Smooth muscle cell (in vitro differentiated cells): ENCODE measurements around the gene TMEM8B. TPM values are rescaled to one million over a fixed set of nuclear protein-coding genes. Genes with fewer than 3 reads are reported as not detected.

ENCODE experiments used
- DNase-seq: peaks from one replicate; lab custom pipeline; 2025; ENCODE audit not compliant: unreplicated experiment; lab: John Stamatoyannopoulos, UW
- H2AFZ ChIP-seq: fragments of 200-600 bp; sonication (generic); 2 replicates; pipeline ENCODE4 v1.6.0; 2016; ENCODE audit warnings: antibody characterized with exemption, low read depth, mild to moderate bottlenecking
- H3F3A ChIP-seq: fragments of 200-600 bp; sonication (generic); 2 replicates; pipeline ENCODE4 v1.6.0; 2017; ENCODE audit warnings: antibody characterized with exemption, low read depth
- H3K27ac ChIP-seq: fragments of 200-600 bp; sonication (generic); 2 replicates; pipeline ENCODE4 v1.5.1; 2016; ENCODE audit warnings: low read depth, mild to moderate bottlenecking
- H3K27me3 ChIP-seq: fragments of 200-600 bp; sonication (generic); 2 replicates; pipeline ENCODE4 v1.6.1; 2016; ENCODE audit warnings: low read depth, mild to moderate bottlenecking
- H3K36me3 ChIP-seq: fragments of 200-600 bp; sonication (generic); 2 replicates; pipeline ENCODE4 v1.5.1; 2016; ENCODE audit warnings: low read depth
- H3K4me1 ChIP-seq: fragments of 200-600 bp; sonication (generic); 2 replicates; pipeline ENCODE4 v1.5.1; 2016; ENCODE audit warnings: low read depth
- H3K4me2 ChIP-seq: fragments of 200-600 bp; sonication (generic); 2 replicates; pipeline ENCODE4 v1.6.0; 2016; ENCODE audit warnings: mild to moderate bottlenecking
- H3K4me3 ChIP-seq: fragments of 200-600 bp; sonication (generic); 2 replicates; pipeline ENCODE4 v1.5.1; 2016; ENCODE audit warnings: mild to moderate bottlenecking
- H3K79me2 ChIP-seq: fragments of 200-600 bp; sonication (generic); 2 replicates; pipeline ENCODE4 v1.6.0; 2016; ENCODE audit warnings: low read depth, mild to moderate bottlenecking
- H3K9ac ChIP-seq: fragments of 200-600 bp; sonication (generic); 2 replicates; pipeline ENCODE4 v1.6.0; 2016; ENCODE audit warnings: low read depth
- H3K9me3 ChIP-seq: fragments of 200-600 bp; sonication (generic); replicated peaks from 2 replicates; pipeline ENCODE4 v1.5.1; 2016; ENCODE audit warnings: low read depth
- H4K20me1 ChIP-seq: fragments of 200-600 bp; sonication (generic); 2 replicates; pipeline ENCODE4 v1.6.0; 2016; ENCODE audit warnings: low read depth
- CTCF ChIP-seq: fragments of 200-600 bp; sonication (generic); IDR thresholded peaks from 2 replicates; pipeline ENCODE4 v1.5.1; 2017; ENCODE audit warnings: borderline replicate concordance, mild to moderate bottlenecking, antibody characterized with exemption; ENCODE audit not compliant: insufficient read depth, poor library complexity, severe bottlenecking
- WGBS: methylation state at CpG from one replicate; pipeline ENCODE4 v1.1.7; 2016; ENCODE audit warnings: low lambda C conversion rate; 5-methylcytosine and 5-hydroxymethylcytosine counted together
- polyA plus RNA-seq: library from polyadenylated mRNA; unstranded; fragments of >200 nt; fragmentation: Nextera tagmentation; extraction: Ambion mirVana; gene quantifications from 2 replicates; pipeline ENCODE4 v1.2.1, GENCODE V29; 2016
- total RNA-seq: library from RNA; depleted of rRNA; stranded (reverse); fragments of >200 nt; gene quantifications from 2 replicates; pipeline ENCODE4 v1.2.3, GENCODE V29; 2014

The TMEM8B gene
- total and polyA plus RNA-seq, 2 experiments from 2014 or later: 4.9 to 18.7 TPM

- Histone ChIP-seq H2AFZ (no peak within 1 kb of the TSS), H3K9ac (no peak within 1 kb of the TSS), H3K9me3 (no peaks in the 10 kb centered on the region), H3F3A (no peaks in the 10 kb centered on the region), H3K4me1 (no peaks in the 10 kb centered on the region), H3K27me3 (no peaks in the 10 kb centered on the region), H3K4me2 (no peak within 1 kb of the TSS), H3K4me3 (no peak within 1 kb of the TSS), H3K79me2 (no peaks in the 10 kb centered on the region), H4K20me1 (no peaks in the 10 kb centered on the region), H3K27ac (no peak within 1 kb of the TSS), H3K36me3 (no peaks in the 10 kb centered on the region)
- TF ChIP-seq CTCF: no peak
- no peak for DNase-seq
- WGBS: 92% methylated on average over 8 of the region's 8 CpGs
These were observed 41.4 kb downstream of the TMEM8B start, which contains the start of gene OR13J1 for GRCh38 chr9:35870351-35870923. TSS of gene OR13J1 (minus strand) at chr9:35870401. CDS start at chr9:35870401, 0 bp downstream.

GRCh38 chr9:35871545-35871944, 42.5 kb downstream of the TMEM8B start:
- Histone ChIP-seq H2AFZ (no peak overlapping the region), H3K4me3 (no peak overlapping the region), H3K27ac (no peak overlapping the region), H3F3A (no peaks in the 10 kb centered on the region), H3K4me1 (no peaks in the 10 kb centered on the region), H3K36me3 (no peaks in the 10 kb centered on the region), H3K79me2 (no peaks in the 10 kb centered on the region), H3K9me3 (peaks cover 5% of the 10 kb centered on the region), H3K4me2 (no peak overlapping the region), H4K20me1 (no peaks in the 10 kb centered on the region), H3K9ac (no peak overlapping the region), H3K27me3 (no peaks in the 10 kb centered on the region)
- 79% methylated on average over 3 of the region's 3 CpGs for WGBS
- DNase-seq: no peak
- TF ChIP-seq CTCF: no peak

GRCh38 chr9:35872505-35872904, 43.5 kb downstream of the TMEM8B start:
- Histone ChIP-seq H3K4me2 (no peak overlapping the region), H2AFZ (no peak overlapping the region)
- no peak for TF ChIP-seq CTCF

GRCh38 chr9:35882263-35882848, 53.3 kb downstream of the TMEM8B start:
- DNase-seq: peak; percentile 39
- Histone ChIP-seq H3K4me2 (no peak overlapping the region), H3K4me3 (no peak overlapping the region), H3K9me3 (no peaks in the 10 kb centered on the region), H3F3A (no peaks in the 10 kb centered on the region), H3K9ac (no peak overlapping the region), H3K27me3 (no peaks in the 10 kb centered on the region), H3K36me3 (no peaks in the 10 kb centered on the region), H3K4me1 (no peaks in the 10 kb centered on the region), H3K27ac (no peak overlapping the region), H2AFZ (no peak overlapping the region), H4K20me1 (no peaks in the 10 kb centered on the region), H3K79me2 (no peaks in the 10 kb centered on the region)
- TF ChIP-seq CTCF: peak; percentile 99
- WGBS: 2% methylated on average over 4 of the region's 4 CpGs

More at GRCh38 chr9:35872505-35872904, 43.5 kb downstream of the TMEM8B start:
- Histone ChIP-seq H3K4me1 (no peaks in the 10 kb centered on the region), H3K27me3 (no peaks in the 10 kb centered on the region), H3F3A (no peaks in the 10 kb centered on the region), H3K4me3 (no peak overlapping the region), H4K20me1 (no peaks in the 10 kb centered on the region), H3K36me3 (no peaks in the 10 kb centered on the region), H3K9ac (no peak overlapping the region), H3K9me3 (peaks cover 11% of the 10 kb centered on the region), H3K27ac (no peak overlapping the region), H3K79me2 (no peaks in the 10 kb centered on the region)
- no peak for DNase-seq
- 86% methylated on average over 3 of the region's 3 CpGs for WGBS
